ENCODE results near the gene MRC2. TPM values are rescaled to one million over a fixed set of nuclear protein-coding genes. Genes with fewer than 3 reads are reported as not detected.

Gene MRC2
- total and polyA plus RNA-seq, 9 of the 15 experiments (the other 6 are each of a cell fraction or from before 2014, with no cell fraction given), result 0.28 to 11.5 (median 6.6) TPM

- WGBS (ENCODE audit: insufficient coverage, low coverage, missing lambda C conversion rate), result 42% methylated on average over 27 of the region's 40 CpGs
- Histone ChIP-seq H4K20me1 (replicated peaks; ENCODE audit: control insufficient read depth, insufficient read depth, low read length) (no peaks in the 10 kb centered on the region), H3K4me2 (ENCODE audit: insufficient read depth, low read length) (no peak overlapping the region), H3K4me1 (replicated peaks in 1 of 2; ENCODE audit: control insufficient read depth in 2 of 2, insufficient read depth in 2 of 2, low read length in 2 of 2) (peaks cover 5 to 37% of the 10 kb centered on the region in 2 experiments; a peak in 4 of 5 replicates), H3K4me3 (no peak overlapping the region), H3K9me3 (replicated peaks; ENCODE audit: control insufficient read depth, insufficient read depth, low read depth, low read length) (no peaks in the 10 kb centered on the region), H3K27me3 (ENCODE audit: control insufficient read depth in 2 of 2, insufficient read depth in 2 of 2, low read length in 2 of 2) (peaks cover 3 to 11% of the 10 kb centered on the region in 2 experiments; a peak in 3 of 5 replicates), H3K79me2 (ENCODE audit: control insufficient read depth, insufficient read depth, low read length) (no peaks in the 10 kb centered on the region), H2AFZ (ENCODE audit: low read depth, low read length) (no peak overlapping the region), H3K9ac (ENCODE audit: insufficient read depth in 1 of 2, low read depth in 2 of 2, low read length in 2 of 2) (no peak overlapping the region), H3K36me3 (ENCODE audit: control insufficient read depth, insufficient read depth, low read length) (no peaks in the 10 kb centered on the region), H3K9me1 (ENCODE audit: control insufficient read depth, insufficient read depth, low read length) (no peaks in the 10 kb centered on the region), H3K27ac (ENCODE audit: extremely low read depth, low read depth, low read length) (no peak overlapping the region)
- DNase-seq (ENCODE audit: extremely low read depth in 1 of 4, low spot score in 3 of 4) (no peak), ATAC-seq (no peak), FAIRE-seq (no peak)
- ChIA-PET POLR2A (no interaction called here), CTCF (ENCODE audit: low intra/inter-chr PET ratio) (no interaction called here)
- TF ChIP-seq SP1 (CRISPR knock-in tag; IDR thresholded peaks at IDR 0.05), result no peak
- no peak for TF ChIP-seq ZNF134 (CRISPR knock-in tag; conservative IDR thresholded peaks at IDR 0.05)
- BruUV-seq (replicated peaks), result no TSS peak
- intact Hi-C loops (cut with micrococcal nuclease), result no loop called here
- in situ Hi-C loops (cut with MboI), result no loop called here
These were observed 39.5 kb downstream of the MRC2 start for GRCh38 chr17:62666801-62667591.

- intact Hi-C loops (cut with micrococcal nuclease) (no loop called here), in situ Hi-C loops (cut with MboI) (no loop called here)
- ATAC-seq, result no peak
- no peaks in the 10 kb centered on the region for H3K79me2 ChIP-seq (ENCODE audit: control insufficient read depth, insufficient read depth, low read length)
- H3K27me3 ChIP-seq (ENCODE audit: control insufficient read depth in 2 of 2, insufficient read depth in 2 of 2, low read length in 2 of 2), result peaks cover 3 to 11% of the 10 kb centered on the region in 2 experiments; a peak in 3 of 5 replicates
- no peak overlapping the region for H3K27ac ChIP-seq (ENCODE audit: extremely low read depth, low read depth, low read length)
- TF ChIP-seq ZNF121 (CRISPR knock-in tag; conservative IDR thresholded peaks at IDR 0.05) (peak; percentile 65), ZNF444 (CRISPR knock-in tag; IDR thresholded peaks at IDR 0.05) (no peak), PML (IDR thresholded peaks at IDR 0.05; ENCODE audit: low read length) (no peak)
- TF ChIP-seq, protein P1, sequence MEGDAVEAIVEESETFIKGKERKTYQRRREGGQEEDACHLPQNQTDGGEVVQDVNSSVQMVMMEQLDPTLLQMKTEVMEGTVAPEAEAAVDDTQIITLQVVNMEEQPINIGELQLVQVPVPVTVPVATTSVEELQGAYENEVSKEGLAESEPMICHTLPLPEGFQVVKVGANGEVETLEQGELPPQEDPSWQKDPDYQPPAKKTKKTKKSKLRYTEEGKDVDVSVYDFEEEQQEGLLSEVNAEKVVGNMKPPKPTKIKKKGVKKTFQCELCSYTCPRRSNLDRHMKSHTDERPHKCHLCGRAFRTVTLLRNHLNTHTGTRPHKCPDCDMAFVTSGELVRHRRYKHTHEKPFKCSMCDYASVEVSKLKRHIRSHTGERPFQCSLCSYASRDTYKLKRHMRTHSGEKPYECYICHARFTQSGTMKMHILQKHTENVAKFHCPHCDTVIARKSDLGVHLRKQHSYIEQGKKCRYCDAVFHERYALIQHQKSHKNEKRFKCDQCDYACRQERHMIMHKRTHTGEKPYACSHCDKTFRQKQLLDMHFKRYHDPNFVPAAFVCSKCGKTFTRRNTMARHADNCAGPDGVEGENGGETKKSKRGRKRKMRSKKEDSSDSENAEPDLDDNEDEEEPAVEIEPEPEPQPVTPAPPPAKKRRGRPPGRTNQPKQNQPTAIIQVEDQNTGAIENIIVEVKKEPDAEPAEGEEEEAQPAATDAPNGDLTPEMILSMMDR (IDR thresholded peaks at IDR 0.05 in 2 of 3, conservative IDR thresholded peaks at IDR 0.05 in 1 of 3; ENCODE audit: insufficient read depth in 2 of 3, low read depth in 1 of 3, low read length in 3 of 3), result no peak
- TF ChIP-seq, protein P2, sequence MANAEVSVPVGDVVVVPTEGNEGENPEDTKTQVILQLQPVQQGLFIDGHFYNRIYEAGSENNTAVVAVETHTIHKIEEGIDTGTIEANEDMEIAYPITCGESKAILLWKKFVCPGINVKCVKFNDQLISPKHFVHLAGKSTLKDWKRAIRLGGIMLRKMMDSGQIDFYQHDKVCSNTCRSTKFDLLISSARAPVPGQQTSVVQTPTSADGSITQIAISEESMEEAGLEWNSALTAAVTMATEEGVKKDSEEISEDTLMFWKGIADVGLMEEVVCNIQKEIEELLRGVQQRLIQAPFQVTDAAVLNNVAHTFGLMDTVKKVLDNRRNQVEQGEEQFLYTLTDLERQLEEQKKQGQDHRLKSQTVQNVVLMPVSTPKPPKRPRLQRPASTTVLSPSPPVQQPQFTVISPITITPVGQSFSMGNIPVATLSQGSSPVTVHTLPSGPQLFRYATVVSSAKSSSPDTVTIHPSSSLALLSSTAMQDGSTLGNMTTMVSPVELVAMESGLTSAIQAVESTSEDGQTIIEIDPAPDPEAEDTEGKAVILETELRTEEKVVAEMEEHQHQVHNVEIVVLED (CRISPR knock-in tag; IDR thresholded peaks at IDR 0.05), result no peak
- no peak overlapping the region for H3K9ac ChIP-seq (ENCODE audit: insufficient read depth in 1 of 2, low read depth in 2 of 2, low read length in 2 of 2)
- ChIA-PET POLR2A (no interaction called here), CTCF (ENCODE audit: low intra/inter-chr PET ratio) (no interaction called here)
- H3K4me1 ChIP-seq (replicated peaks in 1 of 2; ENCODE audit: control insufficient read depth in 2 of 2, insufficient read depth in 2 of 2, low read length in 2 of 2), result peaks cover 8 to 38% of the 10 kb centered on the region in 2 experiments; a peak in 4 of 5 replicates
- no peaks in the 10 kb centered on the region for H3K9me1 ChIP-seq (ENCODE audit: control insufficient read depth, insufficient read depth, low read length)
- H3K4me2 ChIP-seq (ENCODE audit: insufficient read depth, low read length), result no peak overlapping the region
- H3K9me3 ChIP-seq (replicated peaks; ENCODE audit: control insufficient read depth, insufficient read depth, low read depth, low read length), result no peaks in the 10 kb centered on the region
- no peaks in the 10 kb centered on the region for H4K20me1 ChIP-seq (replicated peaks; ENCODE audit: control insufficient read depth, insufficient read depth, low read length)
- BruUV-seq (replicated peaks), result no TSS peak
- no peaks in the 10 kb centered on the region for H3K36me3 ChIP-seq (ENCODE audit: control insufficient read depth, insufficient read depth, low read length)
- DNase-seq (ENCODE audit: extremely low read depth in 1 of 4, low spot score in 3 of 4), result no peak
- no peak for FAIRE-seq
- H3K4me3 ChIP-seq, result no peak overlapping the region
- 47% methylated on average over 10 of the region's 10 CpGs for WGBS (ENCODE audit: insufficient coverage, low coverage, missing lambda C conversion rate)
- no peak overlapping the region for H2AFZ ChIP-seq (ENCODE audit: low read depth, low read length)
These were observed 40.8 kb downstream of the MRC2 start for GRCh38 chr17:62668091-62668804.

Data from K562 (cell line).